ENCODE data around the gene NUTM2E. TPM values are rescaled to one million over a fixed set of nuclear protein-coding genes. Genes with fewer than 3 reads are reported as not detected.

NUTM2E gene
- total RNA-seq, 4 donors from 2014 or later, result 2.5 TPM; not detected in 3

Other genes starting within 250 kb of the NUTM2E start
- gene SFTPA1, start 215.8 kb upstream of the NUTM2E start, total RNA-seq, result not detected
- gene NUTM2B, start 123.5 kb upstream of the NUTM2E start, total RNA-seq, result 1 to 10 TPM in 1 of 4 donors, under 1 TPM in 1, not detected in 2; 0.94 to 3.3 TPM
- not detected for gene SFTPD, start 122.4 kb downstream of the NUTM2E start, total RNA-seq